Stimulated activated CD4-positive, alpha-beta T cell treated with anti-CD3 and anti-CD28 coated beads, TNF-alpha, amount 100 ng/mL, for 4 hours (primary cell): ENCODE measurements around the gene PCNX3.
"Not testable (repeated sequence)": the region's sequence is repeated elsewhere in the genome, so short reads cannot be mapped to it uniquely, and the experiment has no call there.

ENCODE experiments used
- DNase-seq, 3 experiments: peaks; one replicate each; pipeline ENCODE4 v3.0.0-alpha.2; 2020; ENCODE audit warnings: low read depth in 3 of 3

The PCNX3 gene

GRCh38 chr11:65619281-65619928 is 3.8 kb downstream of the PCNX3 start:
- no peak for DNase-seq

GRCh38 chr11:65620666-65621065 is 5.1 kb downstream of the PCNX3 start:
- DNase-seq = no peak

GRCh38 chr11:65621460-65621859 is 5.9 kb downstream of the PCNX3 start:
- DNase-seq = no peak

- no peak for DNase-seq
These were observed 6.4 kb downstream of the PCNX3 start for GRCh38 chr11:65622011-65622410.

GRCh38 chr11:65623177-65623576 is 7.6 kb downstream of the PCNX3 start:
- DNase-seq = no peak

- DNase-seq = no peak
These were observed 8.5 kb downstream of the PCNX3 start for GRCh38 chr11:65623852-65624616.

GRCh38 chr11:65624931-65625627 is 9.5 kb downstream of the PCNX3 start:
- no peak for DNase-seq

GRCh38 chr11:65625628-65626342 is 10.2 kb downstream of the PCNX3 start:
- no peak for DNase-seq

- DNase-seq = no peak
These were observed 11.6 kb downstream of the PCNX3 start for GRCh38 chr11:65627202-65627601.

- DNase-seq = no peak
These were observed 14.0 kb downstream of the PCNX3 start for GRCh38 chr11:65629579-65629978.

- no peak for DNase-seq
These were observed 14.6 kb downstream of the PCNX3 start for GRCh38 chr11:65630215-65630614.

- no peak for DNase-seq
These were observed 18.0 kb downstream of the PCNX3 start for GRCh38 chr11:65633390-65634108.

- no peak for DNase-seq
These were observed 18.5 kb downstream of the PCNX3 start for GRCh38 chr11:65634109-65634436.

- no peak for DNase-seq
These were observed 18.9 kb downstream of the PCNX3 start for GRCh38 chr11:65634440-65634839.

- no peak for DNase-seq
These were observed 19.5 kb downstream of the PCNX3 start for GRCh38 chr11:65634905-65635731.

- no peak for DNase-seq
These were observed 20.8 kb downstream of the PCNX3 start for GRCh38 chr11:65636108-65637031.

GRCh38 chr11:65637032-65637557 is 21.5 kb downstream of the PCNX3 start:
- DNase-seq = no peak

GRCh38 chr11:65637794-65638419 is 22.3 kb downstream of the PCNX3 start, which contains the start of gene SIPA1:
TSS of gene SIPA1 (plus strand) at chr11:65638101. CDS start at chr11:65640922, 2,821 bp downstream.
- peak; percentile 46 to 65 (median 54) for DNase-seq

- DNase-seq = not testable (repeated sequence)
These were observed 23.6 kb downstream of the PCNX3 start for GRCh38 chr11:65639228-65639597.
